Measurements from ENCODE around the gene DLG2. TPM values are rescaled to one million over a fixed set of nuclear protein-coding genes. Genes with fewer than 3 reads are reported as not detected.

DLG2 gene
- total RNA-seq, 4 donors from 2014 or later, result 7.3 to 14.1 (median 11.1) TPM

DNA sequence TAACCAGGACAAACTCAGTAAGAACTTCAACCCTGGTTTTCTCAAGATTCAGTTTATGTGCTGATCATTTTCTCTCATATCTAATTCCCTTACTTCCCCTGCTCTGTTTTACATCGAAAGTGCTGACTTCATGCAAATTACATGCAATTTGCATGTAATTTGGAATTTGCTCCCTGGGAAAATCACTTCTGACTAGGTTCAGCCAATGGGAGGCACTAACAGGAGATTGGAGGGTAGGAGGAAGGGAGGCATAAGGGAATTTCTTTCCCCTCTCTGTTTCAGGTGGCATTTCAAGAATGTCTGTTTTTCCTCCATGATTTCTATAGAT is 1977.7 kb downstream of the DLG2 start:
- no peaks in the 10 kb centered on the region for H3K4me1 ChIP-seq
- H3K27ac ChIP-seq (replicated peaks in 1 of 4), result no peak overlapping the region
- no peak for DNase-seq (ENCODE audit: extremely low spot score)
- no peaks in the 10 kb centered on the region for H3K36me3 ChIP-seq
- intact Hi-C loops (cut with DNase I), result no loop called here
- no peak overlapping the region for H3K4me3 ChIP-seq
- 64% methylated on average over 1 of the region's 1 CpG for WGBS
- no peaks in the 10 kb centered on the region for H3K9me3 ChIP-seq
- TF ChIP-seq EP300 (IDR thresholded peaks at IDR 0.05) (no peak), CTCF (IDR thresholded peaks at IDR 0.05) (no peak), POLR2A (IDR thresholded peaks at IDR 0.05; ENCODE audit: low read depth) (no peak), POLR2AphosphoS5 (IDR thresholded peaks at IDR 0.05) (no peak)
- H3K27me3 ChIP-seq, result no peaks in the 10 kb centered on the region

DNA sequence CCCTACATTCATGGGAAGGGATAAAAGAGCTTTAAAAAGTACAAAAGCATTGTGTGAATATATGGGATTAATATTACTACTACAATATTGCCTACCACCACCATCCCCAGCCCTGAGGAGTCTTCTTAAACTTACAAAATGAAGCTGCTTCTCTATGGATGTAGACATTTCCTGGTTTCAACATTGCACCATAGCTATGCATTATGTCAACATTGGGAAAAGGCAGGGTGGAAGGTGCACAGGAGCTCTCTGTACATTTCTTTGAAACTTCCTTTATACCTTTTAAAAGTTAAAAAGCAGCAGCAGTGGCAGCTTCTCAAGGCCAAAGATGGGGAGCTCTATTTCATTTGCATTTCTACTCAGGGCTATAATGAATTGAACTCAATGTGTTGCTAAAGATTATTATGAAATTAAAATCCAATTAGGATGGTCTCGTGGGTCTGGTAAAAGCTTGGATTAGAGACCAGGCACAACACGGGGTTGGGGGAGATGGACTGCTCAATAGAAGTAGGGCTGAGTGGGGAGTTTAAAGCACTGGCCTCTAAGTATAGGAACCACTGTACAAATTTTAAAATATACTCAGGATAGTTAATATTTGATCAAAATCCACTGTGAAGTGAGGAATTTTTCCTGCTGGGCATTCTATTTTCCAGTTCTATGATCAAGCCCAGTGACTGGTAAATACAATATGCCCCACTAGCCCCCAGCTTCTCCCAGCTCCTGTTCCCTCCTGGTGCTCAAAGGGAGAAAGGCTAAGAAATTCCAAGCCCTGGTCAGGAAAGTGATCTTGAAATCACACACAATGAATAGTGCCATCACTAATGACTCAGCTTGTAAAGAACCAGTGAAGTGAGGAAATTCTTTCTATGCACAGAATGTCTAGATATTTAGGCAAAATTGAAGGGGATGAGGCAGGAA is 1978.3 kb downstream of the DLG2 start:
- no peak overlapping the region for H3K27ac ChIP-seq (replicated peaks in 1 of 4)
- DNase-seq (ENCODE audit: extremely low spot score), result no peak
- no peaks in the 10 kb centered on the region for H3K9me3 ChIP-seq
- intact Hi-C loops (cut with DNase I), result no loop called here
- H3K4me1 ChIP-seq, result no peaks in the 10 kb centered on the region
- H3K4me3 ChIP-seq, result no peak overlapping the region
- no peaks in the 10 kb centered on the region for H3K27me3 ChIP-seq
- 82% methylated on average over 2 of the region's 2 CpGs for WGBS
- H3K36me3 ChIP-seq, result no peaks in the 10 kb centered on the region
- TF ChIP-seq CTCF (IDR thresholded peaks at IDR 0.05), result no peak
- TF ChIP-seq EP300 (IDR thresholded peaks at IDR 0.05), result no peak
- no peak for TF ChIP-seq POLR2AphosphoS5 (IDR thresholded peaks at IDR 0.05)
- TF ChIP-seq POLR2A (IDR thresholded peaks at IDR 0.05; ENCODE audit: low read depth), result no peak

- WGBS, result 69% methylated on average over 3 of the region's 3 CpGs
- H3K27me3 ChIP-seq, result no peaks in the 10 kb centered on the region
- H3K4me3 ChIP-seq, result no peak overlapping the region
- H3K9me3 ChIP-seq, result no peaks in the 10 kb centered on the region
- intact Hi-C loops (cut with DNase I), result no loop called here
- no peaks in the 10 kb centered on the region for H3K36me3 ChIP-seq
- TF ChIP-seq CTCF (IDR thresholded peaks at IDR 0.05) (no peak), EP300 (IDR thresholded peaks at IDR 0.05) (no peak), POLR2AphosphoS5 (IDR thresholded peaks at IDR 0.05) (no peak), POLR2A (IDR thresholded peaks at IDR 0.05; ENCODE audit: low read depth) (no peak)
- peaks cover 0 to 10% (median 3%) of the 10 kb centered on the region in 4 donors for H3K4me1 ChIP-seq
- H3K27ac ChIP-seq (replicated peaks in 1 of 4), result no peak overlapping the region
- no peak for DNase-seq (ENCODE audit: extremely low spot score)
Measured at GRCh38 chr11:83645561-83645960, 1981.6 kb downstream of the DLG2 start.

GRCh38 chr11:83643115-83643514 is 1984.0 kb downstream of the DLG2 start:
- peaks cover 0 to 10% (median 3%) of the 10 kb centered on the region in 4 donors for H3K4me1 ChIP-seq
- no peak overlapping the region for H3K4me3 ChIP-seq
- 69% methylated on average over 1 of the region's 1 CpG for WGBS
- TF ChIP-seq POLR2AphosphoS5 (IDR thresholded peaks at IDR 0.05) (no peak), POLR2A (IDR thresholded peaks at IDR 0.05; ENCODE audit: low read depth) (no peak), EP300 (IDR thresholded peaks at IDR 0.05) (no peak), CTCF (IDR thresholded peaks at IDR 0.05) (no peak)
- no peaks in the 10 kb centered on the region for H3K27me3 ChIP-seq
- intact Hi-C loops (cut with DNase I), result no loop called here
- no peaks in the 10 kb centered on the region for H3K36me3 ChIP-seq
- no peak for DNase-seq (ENCODE audit: extremely low spot score)
- H3K27ac ChIP-seq (replicated peaks in 1 of 4), result no peak overlapping the region
- no peaks in the 10 kb centered on the region for H3K9me3 ChIP-seq
